Measurements from ENCODE around the gene CHURC1.

Gene CHURC1

GRCh38 chr14:64973026-64973442 is 58.8 kb downstream of the CHURC1 start:
- no peak overlapping the region for H3K27ac ChIP-seq

DNA sequence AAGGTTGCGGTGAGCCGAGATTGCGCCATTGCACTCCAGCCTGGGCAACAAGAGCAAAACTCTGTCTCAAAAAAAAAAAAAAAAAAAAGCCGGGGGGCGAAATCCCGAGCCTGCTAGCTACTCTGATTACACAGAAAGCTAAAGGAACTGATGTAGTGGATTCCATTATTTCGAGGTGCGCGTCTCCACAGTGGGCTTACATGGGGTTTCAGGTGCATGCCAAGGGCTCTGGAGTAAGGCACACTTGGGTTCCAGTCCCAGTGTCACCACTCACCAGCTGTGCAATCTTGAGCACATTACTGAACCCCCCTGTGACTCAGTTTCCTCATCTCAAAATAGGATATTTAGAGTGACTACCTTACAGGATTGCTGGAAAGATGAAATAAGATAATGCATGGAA is 59.6 kb downstream of the CHURC1 start:
- no peak overlapping the region for H3K27ac ChIP-seq
- TF ChIP-seq ZFX (IDR thresholded peaks at IDR 0.05; ENCODE audit: borderline replicate concordance), result no peak
- TF ChIP-seq, protein P1, sequence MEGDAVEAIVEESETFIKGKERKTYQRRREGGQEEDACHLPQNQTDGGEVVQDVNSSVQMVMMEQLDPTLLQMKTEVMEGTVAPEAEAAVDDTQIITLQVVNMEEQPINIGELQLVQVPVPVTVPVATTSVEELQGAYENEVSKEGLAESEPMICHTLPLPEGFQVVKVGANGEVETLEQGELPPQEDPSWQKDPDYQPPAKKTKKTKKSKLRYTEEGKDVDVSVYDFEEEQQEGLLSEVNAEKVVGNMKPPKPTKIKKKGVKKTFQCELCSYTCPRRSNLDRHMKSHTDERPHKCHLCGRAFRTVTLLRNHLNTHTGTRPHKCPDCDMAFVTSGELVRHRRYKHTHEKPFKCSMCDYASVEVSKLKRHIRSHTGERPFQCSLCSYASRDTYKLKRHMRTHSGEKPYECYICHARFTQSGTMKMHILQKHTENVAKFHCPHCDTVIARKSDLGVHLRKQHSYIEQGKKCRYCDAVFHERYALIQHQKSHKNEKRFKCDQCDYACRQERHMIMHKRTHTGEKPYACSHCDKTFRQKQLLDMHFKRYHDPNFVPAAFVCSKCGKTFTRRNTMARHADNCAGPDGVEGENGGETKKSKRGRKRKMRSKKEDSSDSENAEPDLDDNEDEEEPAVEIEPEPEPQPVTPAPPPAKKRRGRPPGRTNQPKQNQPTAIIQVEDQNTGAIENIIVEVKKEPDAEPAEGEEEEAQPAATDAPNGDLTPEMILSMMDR (IDR thresholded peaks at IDR 0.05), result no peak

More at GRCh38 chr14:64973026-64973442, 58.8 kb downstream of the CHURC1 start:
- no peak for TF ChIP-seq ZFX (IDR thresholded peaks at IDR 0.05; ENCODE audit: borderline replicate concordance)
- TF ChIP-seq, protein P1 (IDR thresholded peaks at IDR 0.05), result no peak

- TF ChIP-seq, protein P1 (IDR thresholded peaks at IDR 0.05), result no peak
- no peak for TF ChIP-seq ZFX (IDR thresholded peaks at IDR 0.05; ENCODE audit: borderline replicate concordance)
- no peak overlapping the region for H3K27ac ChIP-seq
Observed at GRCh38 chr14:64974563-64974962, 60.3 kb downstream of the CHURC1 start.

- no peak for TF ChIP-seq ZFX (IDR thresholded peaks at IDR 0.05; ENCODE audit: borderline replicate concordance)
- TF ChIP-seq, protein P1 (IDR thresholded peaks at IDR 0.05), result no peak
- no peak overlapping the region for H3K27ac ChIP-seq
Observed at GRCh38 chr14:64979336-64980074, 65.2 kb downstream of the CHURC1 start.

DNA sequence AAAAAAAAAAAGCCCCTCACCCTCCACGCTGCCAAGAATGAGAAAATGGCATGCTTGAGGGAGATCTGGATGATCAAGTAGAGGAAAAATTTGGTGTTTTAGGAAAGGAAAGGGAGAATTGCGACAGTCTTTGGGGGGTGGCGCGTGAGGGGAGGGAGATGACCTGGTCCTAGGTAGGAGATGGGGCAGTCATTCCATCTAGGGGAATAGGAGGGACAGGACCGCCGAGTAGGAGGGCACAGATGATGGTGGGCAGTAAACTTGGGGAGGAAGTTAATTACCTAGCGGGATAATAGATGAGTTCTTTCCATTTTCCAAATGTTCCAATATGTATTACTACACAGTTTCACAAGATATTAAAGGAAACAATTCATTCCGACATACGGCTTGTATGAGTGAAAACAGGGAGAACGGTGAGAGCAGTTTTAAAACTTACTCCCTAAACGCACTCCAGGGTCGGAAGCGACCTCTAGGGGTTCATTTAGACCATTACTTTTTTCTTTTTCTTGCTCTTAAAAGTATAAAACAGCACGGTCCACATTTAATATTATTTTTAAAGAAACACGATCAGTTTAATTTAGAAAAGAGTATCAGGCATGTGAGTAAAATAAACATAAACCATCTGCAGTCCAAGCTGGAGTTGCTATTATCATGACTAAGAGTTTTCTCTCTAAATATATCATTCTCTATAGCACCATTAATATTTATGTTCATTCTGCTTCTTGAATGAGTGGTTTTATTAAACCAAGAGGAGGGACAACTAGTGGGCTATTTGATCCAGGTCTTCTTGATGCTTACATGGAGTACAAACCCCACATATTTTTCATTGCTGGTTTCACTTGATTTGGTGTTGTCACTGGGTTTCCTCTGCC is 69.4 kb downstream of the CHURC1 start:
- H3K27ac ChIP-seq, result no peak overlapping the region
- no peak for TF ChIP-seq ZFX (IDR thresholded peaks at IDR 0.05; ENCODE audit: borderline replicate concordance)
- TF ChIP-seq, protein P1 (IDR thresholded peaks at IDR 0.05), result peak; percentile 89
